GM06990 (cell line): Measurements from ENCODE around the gene ST6GALNAC1.
"Not testable (repeated sequence)": the region's sequence is repeated elsewhere in the genome, so short reads cannot be mapped to it uniquely, and the experiment has no call there.

Experiments used
- DNase-seq: peaks from one replicate; pipeline ENCODE4 v3.0.0-alpha.2; 2011; ENCODE audit not compliant: insufficient read length; ENCODE audit errors: extremely low read depth
- H3K27me3 ChIP-seq: replicated peaks from 2 replicates; pipeline ENCODE4 v1.6.0; 2011; ENCODE audit warnings: low read length; ENCODE audit not compliant: control insufficient read depth, insufficient read depth
- H3K36me3 ChIP-seq: 2 replicates; pipeline ENCODE4 v1.5.1; 2011; ENCODE audit warnings: low read length; ENCODE audit not compliant: control insufficient read depth, insufficient read depth
- H3K4me3 ChIP-seq: replicated peaks from 2 replicates; pipeline ENCODE4 v1.5.1; 2011; ENCODE audit warnings: low read depth, mild to moderate bottlenecking, control low read depth, low read length
- TF ChIP-seq, protein P1 (sequence below): IDR thresholded peaks from 2 replicates; pipeline ENCODE4 v1.5.1; 2011; ENCODE audit warnings: low read length, control low read depth, mild to moderate bottlenecking, inconsistent platforms; ENCODE audit not compliant: insufficient read depth, poor library complexity, severe bottlenecking

The ST6GALNAC1 gene

DNA sequence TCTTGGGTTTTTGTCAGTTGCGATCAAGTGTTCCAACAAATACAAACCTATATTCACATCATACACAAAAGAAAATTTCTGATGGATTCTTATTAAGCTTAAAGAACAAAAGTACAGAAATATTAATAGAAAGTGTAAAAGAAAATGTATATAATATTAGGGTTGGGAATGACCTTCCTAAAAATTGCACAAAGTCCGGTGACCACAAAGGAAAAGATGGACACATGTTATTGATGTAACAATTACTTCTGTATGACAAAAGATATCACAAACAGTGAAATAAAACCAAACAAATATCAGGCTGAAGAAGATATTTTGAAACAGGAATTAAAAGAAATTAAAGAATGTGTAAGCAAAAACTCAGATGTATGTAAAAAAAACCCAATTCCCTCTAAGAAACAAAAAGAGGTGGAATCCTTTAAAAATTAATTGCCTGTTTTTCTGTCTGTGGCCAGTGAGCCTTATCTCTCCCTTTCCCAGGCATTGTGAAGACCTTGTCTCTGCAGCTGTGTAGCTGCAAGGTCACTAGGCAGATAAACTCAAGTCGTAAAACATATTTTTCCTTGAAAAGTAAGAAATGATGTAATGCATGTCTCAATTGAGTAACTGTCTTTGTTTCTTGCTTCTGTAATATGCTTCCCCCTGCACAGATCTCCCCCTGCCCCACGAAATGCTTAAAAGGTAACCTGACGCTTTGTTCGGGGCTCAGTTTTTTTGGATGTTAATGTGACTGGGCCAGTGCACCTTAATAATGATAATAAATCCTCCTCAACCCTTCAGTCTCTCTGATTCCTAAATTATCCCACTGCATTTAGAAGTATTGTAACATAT is 2.8 kb downstream of the ST6GALNAC1 start:
- TF ChIP-seq, protein P1, sequence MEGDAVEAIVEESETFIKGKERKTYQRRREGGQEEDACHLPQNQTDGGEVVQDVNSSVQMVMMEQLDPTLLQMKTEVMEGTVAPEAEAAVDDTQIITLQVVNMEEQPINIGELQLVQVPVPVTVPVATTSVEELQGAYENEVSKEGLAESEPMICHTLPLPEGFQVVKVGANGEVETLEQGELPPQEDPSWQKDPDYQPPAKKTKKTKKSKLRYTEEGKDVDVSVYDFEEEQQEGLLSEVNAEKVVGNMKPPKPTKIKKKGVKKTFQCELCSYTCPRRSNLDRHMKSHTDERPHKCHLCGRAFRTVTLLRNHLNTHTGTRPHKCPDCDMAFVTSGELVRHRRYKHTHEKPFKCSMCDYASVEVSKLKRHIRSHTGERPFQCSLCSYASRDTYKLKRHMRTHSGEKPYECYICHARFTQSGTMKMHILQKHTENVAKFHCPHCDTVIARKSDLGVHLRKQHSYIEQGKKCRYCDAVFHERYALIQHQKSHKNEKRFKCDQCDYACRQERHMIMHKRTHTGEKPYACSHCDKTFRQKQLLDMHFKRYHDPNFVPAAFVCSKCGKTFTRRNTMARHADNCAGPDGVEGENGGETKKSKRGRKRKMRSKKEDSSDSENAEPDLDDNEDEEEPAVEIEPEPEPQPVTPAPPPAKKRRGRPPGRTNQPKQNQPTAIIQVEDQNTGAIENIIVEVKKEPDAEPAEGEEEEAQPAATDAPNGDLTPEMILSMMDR: no peak
- Histone ChIP-seq H3K27me3 (0 out of 2 replicates have a peak, but pooled peaks cover 3% of the 10 kb centered on the region), H3K36me3 (no peaks in the 10 kb centered on the region), H3K4me3 (no peak overlapping the region)
- DNase-seq: no peak

DNA sequence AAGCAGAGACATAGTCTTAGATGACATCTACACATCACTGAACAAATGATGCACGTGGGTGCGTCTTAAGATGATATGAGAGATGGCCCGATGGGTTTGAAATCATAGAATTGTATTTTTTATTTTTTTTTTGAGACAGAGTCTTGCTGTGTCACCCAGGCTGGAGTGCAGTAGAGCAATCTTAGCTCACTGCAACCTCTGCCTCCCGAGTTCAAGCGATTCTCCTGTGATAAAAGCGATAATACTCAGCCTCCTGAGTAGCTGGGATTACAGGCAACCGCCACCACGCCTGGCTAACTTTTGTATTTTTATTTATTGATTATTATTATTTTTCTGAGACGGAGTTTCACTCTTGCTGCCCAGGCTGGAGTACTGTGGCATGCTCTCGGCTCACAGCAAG is 5.3 kb downstream of the ST6GALNAC1 start:
- Histone ChIP-seq H3K27me3 (peaks cover 1% of the 10 kb centered on the region; the same call in 1 of the 2 replicates), H3K36me3 (no peaks in the 10 kb centered on the region), H3K4me3 (no peak overlapping the region)
- TF ChIP-seq, protein P1: no peak
- DNase-seq: no peak

DNA sequence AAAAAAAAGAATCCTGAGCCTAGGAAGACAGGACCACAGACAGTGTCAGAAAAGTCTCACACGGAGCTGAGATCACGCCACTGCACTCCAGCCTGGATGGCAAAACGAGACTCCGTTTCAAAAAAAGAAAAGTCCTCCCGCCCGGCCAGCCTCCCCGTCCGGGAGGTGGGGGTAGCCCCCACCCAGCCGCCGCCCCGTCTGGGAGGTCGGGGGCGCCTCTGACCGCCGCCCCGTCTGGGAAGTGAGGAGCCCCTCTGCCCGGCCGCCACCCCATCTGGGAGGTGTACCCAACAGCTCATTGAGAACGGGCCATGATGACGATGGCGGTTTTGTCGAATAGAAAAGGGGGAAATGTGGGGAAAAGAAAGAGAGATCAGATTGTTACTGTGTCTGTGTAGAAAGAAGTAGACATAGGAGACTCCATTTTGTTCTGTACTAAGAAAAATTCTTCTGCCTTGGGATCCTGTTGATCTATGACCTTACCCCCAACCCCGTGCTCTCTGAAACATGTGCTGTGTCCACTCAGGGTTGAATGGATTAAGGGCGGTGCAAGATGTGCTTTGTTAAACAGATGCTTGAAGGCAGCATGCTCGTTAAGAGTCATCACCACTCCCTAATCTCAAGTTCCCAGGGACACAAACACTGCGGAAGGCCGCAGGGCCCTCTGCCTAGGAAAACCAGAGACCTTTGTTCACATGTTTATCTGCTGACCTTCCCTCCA is 6.9 kb downstream of the ST6GALNAC1 start:
- H3K4me3 ChIP-seq, H3K36me3 ChIP-seq, H3K27me3 ChIP-seq, DNase-seq: not testable (repeated sequence)

DNA sequence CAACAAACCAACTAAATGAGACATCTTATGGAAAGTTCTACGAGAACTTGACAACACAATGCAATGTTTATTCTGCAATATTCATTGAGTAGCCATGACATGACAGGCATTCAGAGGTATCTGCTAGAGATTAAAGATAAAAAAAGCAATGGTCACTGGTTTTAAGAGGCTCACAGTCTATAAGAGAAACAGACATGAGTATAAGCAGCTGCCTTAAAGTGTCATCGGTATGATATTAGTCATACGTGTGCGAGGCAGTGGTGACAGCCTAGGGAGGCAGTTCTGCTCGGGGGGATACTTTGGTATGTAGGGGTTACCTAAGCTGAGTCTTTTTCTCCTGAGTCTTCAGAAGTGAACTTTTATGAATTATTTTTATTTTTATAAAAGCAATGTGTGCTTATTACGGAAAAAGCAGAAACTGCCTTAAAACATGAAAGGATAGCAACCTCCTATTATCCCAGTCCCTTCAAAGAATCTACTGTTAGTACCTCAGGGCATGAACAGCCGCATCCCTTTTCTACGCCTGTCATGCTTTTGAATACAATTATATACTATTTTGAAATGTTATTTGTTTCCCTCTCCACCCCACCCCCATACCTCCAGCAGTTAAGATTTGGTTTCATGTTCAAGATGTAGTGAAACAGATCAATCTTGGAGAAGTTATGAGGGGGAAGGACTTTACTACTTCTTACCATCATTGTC is 7.7 kb downstream of the ST6GALNAC1 start:
- DNase-seq: no peak
- Histone ChIP-seq H3K36me3 (no peaks in the 10 kb centered on the region), H3K4me3 (no peak overlapping the region), H3K27me3 (peaks cover 1% of the 10 kb centered on the region)
- TF ChIP-seq, protein P1: no peak

DNA sequence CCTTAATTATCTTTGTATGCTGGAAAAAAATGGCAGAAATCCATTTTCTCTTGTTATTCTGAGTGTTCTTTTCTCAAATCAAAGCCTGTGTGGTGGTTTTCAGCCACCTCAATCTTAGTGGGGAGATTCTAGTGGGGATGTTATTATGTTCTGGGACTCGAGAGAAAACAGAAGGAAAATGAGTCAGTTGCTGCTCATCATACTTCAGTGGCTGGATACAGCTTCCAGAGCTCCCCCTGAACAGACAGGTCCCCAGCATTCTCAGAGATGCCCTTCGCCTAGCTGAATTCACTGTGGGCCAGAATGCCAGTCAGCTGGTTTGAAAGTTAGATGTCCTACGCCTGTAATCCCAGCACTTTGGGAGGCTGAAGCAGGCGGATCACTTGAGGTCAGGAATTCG is 8.5 kb downstream of the ST6GALNAC1 start:
- H3K4me3 ChIP-seq: no peak overlapping the region
- no peaks in the 10 kb centered on the region; the same call in none of the 2 replicates for H3K27me3 ChIP-seq
- H3K36me3 ChIP-seq: no peaks in the 10 kb centered on the region
- TF ChIP-seq, protein P1: no peak
- DNase-seq: no peak
